Umbilical cord (tissue), 2 donors: ENCODE data around the gene CCNI2. TPM values are rescaled to one million over a fixed set of nuclear protein-coding genes. Genes with fewer than 3 reads are reported as not detected.

Experiments used
- DNase-seq: peaks from one replicate; pipeline ENCODE4 v3.0.0-alpha.2; 2015; ENCODE audit warnings: low spot score
- total RNA-seq: library from RNA; depleted of rRNA; stranded (reverse); fragments of >200 nt; gene quantifications from one replicate; pipeline ENCODE4 v1.2.3, GENCODE V29; 2014; ENCODE audit warnings: low replicate concordance; ENCODE audit not compliant: insufficient read depth

The CCNI2 gene
- total RNA-seq, 1 donor from 2014 or later: 0.72 TPM

DNA sequence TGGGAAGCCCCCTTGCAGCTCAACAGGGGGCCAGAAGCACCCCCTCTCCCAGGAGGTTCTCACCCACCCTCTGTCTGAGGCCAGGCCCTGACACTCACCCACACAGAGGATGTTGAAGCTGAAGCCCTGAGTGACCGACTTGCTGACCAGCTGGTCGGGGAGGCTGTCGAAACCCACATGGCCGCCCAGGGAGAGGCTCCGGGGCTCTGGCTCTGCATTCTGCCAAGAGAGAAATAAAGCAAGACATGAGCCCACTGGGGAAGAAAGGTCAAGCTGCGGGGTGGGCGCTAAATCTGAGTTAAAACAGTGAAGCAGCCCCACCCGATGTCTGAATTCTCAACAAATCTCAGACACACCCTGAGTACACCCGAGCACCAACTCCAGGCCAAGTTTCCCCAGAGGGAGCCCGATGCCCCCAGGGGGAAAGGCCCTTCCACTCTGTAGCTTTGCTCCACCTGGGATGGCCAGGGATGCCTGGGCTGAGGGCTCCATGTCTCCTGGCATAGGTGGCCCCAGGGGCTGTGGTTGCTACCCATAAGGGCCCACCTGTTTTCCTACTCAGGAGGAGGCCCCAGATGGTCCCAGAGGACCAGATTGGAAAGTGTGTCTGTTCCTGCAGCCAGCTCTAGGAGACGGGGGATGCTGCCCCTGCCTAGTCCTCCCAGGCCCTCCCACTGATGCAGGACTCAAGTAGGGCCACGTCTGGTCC lies 18.2 kb downstream of the CCNI2 start:
- peak; percentile 38 for DNase-seq

DNA sequence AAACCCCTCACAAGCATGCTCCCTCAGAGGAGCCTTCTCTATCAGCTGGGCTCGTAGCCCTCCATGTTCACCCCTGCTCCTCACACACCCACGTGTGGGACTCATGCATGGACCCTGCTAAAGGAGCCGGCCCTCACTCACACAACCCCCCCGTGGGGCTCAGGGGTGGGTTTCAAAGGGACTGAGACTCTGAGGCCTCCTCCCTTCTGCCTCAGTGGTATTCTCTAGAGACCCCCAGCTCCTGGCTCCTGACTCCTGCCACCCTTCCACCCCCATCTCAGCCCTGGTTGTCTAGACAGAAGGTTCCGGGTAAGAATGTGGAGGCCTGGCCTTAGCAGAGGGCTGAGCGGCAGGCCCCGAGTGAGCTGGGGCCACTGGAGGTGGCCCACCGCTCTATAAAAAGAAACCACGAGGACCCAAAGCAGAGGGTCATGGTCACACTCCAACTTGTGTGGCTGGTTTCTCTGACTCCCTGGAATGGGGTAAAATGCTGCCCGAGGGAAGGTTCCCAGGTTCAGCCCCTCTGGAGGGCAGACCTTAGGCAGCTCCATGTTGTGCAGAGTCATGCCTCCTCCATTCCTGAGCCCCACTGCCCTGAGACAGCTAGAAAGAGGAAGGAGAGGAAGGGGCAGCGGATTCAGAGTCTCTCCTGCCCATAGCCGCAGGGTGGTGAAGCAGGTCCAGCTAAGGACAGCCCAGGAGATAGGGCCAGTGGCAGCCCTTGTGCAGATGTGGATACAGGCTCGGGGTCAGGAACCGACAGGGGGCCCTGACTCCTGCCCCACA lies 19.0 kb downstream of the CCNI2 start:
- DNase-seq: no peak

DNA sequence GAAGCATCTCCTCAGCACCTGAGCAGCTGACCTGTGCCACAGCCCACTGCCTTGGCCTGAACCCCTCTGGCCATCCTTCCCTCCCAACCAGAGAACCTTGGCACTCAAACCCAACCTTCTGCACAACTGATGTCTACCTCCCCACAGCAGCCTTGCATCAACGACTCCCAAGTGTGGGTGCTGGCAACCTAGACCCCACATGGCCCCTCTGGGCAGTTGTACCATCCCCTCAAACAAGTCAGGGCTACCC lies 19.5 kb downstream of the CCNI2 start:
- no peak for DNase-seq

DNA sequence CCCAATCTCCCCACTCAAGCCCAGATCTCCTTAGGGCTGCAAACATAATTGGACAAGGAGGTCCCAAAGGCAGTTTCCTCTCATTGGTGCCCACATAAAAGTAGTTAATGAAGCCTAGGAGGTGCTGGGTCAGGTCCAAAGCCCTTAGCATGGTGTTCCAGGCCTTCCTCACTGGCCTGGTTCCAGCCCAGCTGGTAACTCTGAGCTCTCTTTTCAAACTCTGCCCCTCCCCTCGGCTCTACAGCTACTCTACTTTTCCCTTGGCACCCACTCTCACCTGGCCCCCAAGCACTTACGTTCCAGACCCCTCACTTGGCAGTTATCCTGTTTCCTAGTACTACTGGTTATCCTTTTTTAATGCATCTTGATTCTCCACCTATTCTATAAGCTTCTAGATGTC lies 19.9 kb downstream of the CCNI2 start:
- no peak for DNase-seq

DNA sequence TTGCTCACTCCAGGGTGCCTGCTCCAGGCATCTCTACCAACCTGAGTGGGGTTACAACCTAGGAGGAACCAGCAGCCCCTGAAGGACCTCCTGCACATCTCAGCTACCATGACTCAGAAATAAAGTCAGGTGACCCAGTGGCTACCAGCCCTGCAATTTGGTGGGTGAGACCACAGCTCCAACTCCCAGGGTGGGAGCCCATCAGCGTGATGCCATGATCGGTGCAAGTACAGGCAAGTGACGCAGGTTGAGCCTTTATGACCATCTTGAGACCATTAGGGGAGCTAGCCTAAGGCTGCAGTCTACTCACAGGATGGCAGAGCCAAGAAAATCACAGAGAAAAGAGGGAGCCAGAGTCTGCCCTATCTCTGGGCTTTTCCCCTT lies 21.3 kb downstream of the CCNI2 start:
- DNase-seq: no peak

DNA sequence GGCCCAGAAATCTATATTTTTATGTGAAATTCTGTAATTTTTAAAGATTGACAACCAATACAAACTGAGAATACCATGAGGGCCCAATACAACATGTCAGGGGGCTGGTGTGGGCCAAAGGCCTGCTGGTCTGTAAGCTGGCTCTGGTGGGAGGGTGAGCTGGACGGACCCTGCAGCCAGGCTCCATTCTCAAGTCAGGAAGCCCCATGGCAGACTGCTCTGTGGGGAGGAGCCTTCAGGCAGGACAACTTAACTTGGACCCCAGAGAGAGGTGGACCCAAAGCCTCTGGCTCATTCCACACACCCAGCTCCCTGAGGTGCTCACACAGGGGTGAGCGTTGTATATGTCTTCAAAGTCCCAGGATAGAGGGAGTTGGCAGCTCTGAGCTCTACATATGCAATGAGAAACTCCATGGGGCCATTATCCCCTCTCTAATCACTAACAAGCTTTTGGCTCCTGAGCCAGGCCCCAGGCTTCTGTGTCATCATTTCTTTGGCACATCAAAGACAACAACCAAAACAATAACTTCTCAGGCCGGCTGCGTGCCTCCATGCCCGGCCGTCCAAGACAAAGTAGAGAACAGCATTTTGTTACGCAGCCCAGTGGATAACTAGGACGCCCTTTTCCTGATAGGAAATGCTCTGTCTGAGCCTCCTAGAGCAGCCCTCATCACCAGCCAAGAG lies 23.4 kb downstream of the CCNI2 start:
- DNase-seq: no peak

DNA sequence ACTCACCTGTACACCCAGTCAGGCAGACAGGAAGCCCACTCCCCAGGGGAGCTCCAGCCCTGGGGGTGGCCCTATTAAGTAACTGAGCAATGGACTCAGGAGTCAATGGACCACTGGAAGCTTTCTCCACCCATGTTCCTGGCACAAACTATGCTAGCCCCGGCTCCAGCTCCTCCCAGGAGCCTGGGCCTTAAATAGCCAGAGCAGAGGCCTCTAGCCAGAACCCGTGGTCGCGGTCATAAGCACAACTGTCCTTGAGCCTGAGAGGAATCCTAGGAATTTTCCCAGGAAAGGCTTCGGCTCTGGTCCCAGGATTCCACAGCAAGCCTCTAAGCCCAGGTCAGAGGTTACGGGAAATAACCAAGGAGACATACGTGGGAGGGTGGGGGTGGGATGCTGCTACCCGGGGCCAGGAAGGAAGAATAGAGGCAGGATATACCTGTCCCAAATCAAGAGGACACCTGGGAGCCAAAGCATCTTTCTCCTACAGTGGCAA lies 24.3 kb downstream of the CCNI2 start:
- peak; percentile 39 for DNase-seq

DNA sequence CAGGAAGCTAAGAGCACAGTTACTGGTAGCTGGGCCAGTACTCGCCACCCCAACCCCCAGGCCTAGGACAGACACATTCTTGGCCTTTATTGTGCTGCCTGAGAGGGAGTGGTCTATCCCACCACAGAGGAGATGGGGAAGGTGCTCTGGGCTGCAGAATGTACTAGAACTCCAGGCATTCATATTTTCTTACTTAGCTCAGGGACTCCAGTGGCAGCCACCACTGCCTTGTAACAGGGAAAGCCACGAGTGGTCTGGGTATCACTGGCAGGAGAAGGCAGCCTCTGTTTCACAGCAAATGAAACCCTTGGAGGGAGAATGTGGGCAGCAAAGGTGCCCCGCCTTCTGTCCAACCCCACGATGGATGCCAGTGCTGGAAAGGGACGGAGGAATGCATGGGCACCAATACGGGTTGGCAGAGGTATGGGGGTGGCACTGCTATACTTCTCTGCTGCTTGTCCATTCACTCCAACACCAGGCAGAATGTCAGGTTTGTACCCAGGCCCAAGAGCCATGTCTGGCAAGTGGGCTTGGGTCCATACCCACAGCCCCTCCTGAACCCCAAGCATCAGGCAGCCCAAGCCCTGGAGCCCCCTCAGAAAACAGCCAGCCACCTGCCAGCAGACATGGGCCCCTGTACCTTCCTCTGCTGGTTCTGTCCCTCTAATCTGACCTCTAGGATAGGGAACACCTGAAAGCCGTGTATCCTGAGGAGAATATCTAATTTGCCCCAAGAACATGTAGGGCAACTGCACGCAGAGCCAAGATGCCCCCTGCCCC lies 25.3 kb downstream of the CCNI2 start:
- no peak for DNase-seq

DNA sequence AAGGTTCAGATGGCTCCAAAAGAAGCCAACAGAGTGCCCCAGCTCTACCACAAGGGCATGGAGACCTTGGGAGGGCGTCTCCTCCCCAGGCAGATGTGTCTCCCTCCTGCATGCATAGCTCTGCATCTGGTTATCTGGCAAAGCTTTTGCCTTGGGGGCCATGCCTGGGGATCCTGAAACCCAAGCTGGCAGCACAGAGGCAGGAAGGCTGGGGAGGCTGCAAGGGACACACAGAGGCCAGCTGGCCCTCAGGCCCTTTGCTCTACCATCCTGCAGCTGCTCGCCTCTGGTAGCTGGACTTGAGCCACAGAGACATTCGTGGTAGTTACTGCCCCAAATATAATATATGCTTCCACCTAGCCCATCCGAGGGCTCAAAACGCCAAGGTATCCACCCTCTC lies 25.9 kb downstream of the CCNI2 start:
- DNase-seq: no peak

DNA sequence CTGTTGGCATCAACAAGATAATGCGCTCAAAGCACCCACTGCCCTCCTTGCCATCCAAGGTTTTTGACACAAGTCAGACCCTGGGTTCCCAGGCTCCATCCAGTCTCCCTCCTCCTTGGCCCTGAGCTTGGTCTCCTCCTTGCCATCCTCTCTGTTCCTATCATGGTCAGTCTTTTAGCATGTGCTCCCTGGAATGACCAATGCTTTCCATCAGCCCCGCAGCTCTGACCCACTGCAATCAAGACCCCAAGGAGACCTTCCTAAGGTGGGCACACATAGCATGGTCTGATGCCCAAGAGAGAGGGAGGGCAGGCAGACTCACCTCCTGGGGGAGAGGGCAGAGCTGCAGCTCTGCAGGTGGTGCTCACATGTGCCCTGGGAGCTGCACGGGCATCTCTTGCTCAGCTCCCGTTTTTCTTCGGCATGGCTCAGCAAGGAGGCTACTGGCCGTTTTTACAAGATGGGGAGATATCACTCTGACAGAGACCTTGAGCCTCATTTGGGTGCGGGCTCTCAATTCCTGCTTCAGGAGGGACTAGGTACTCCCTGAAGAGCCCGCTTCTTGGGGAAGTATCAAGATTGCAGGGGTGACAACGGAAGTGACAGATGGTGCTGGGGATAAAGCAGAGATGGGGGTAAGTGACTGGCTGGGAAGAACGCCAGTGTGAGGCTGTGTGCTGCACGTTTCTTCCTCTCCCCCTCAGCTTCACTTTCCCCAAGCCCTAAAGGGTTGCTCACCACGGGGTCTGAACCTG lies 26.6 kb downstream of the CCNI2 start:
- DNase-seq: no peak

DNA sequence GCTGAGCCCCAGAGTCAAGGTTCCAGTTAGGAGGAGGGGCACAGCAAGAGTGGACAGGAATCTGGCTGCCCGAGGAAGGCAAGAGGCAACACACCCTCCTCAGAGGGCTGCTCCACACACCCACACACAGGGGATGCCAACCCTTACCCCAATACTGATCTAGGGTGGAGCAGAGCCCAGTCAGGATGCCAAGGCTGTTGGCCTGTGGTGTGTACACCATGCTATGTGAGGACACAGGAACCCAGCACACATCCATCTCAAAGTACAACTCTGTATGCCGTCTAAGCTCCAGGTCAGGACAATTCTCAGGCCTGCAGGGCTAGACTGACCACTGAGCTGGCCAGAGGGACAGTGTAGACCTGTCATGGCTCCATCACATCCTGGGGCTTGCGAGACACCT lies 27.2 kb downstream of the CCNI2 start:
- no peak for DNase-seq

DNA sequence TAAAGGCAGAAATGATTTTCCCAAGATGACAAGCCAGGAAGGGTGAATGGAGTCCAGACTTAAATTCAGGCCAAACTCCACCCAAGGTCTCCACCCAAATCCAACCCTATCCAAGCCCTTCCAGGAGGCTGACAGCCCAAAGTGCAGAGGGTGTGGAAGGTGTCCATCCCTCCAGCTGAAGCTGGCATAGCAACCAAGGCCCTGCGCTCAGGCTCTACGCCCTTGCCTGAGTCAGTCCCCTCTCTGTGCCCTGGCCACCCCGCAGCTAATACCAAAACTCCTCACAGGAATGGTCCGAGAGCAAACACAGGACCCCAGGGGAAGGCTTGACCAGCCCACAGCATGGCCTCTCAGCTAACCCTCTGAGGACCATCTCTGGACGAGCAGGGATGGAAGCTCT lies 27.7 kb downstream of the CCNI2 start:
- no peak for DNase-seq

DNA sequence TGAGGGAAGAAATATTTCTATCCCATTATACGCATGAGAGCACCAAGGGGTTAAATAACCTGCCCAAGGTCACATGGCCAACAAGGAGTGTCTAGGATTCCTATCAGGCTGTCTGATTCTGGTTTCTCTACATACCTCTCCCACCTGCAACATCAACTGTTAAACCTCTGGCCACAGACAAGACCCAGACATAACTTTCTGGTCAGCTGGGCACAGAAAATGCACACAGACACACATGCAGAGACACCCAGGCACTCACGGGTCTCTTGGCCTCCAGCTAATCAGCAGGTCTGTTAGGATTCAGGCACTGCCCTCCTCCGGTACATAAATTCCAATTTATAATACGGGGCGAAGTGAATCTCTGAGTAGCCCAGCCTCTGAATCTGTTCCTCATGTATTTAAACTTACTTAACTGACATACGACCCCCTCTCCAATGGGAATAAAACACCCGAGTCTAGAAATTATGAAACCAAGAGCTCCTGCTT lies 28.3 kb downstream of the CCNI2 start:
- no peak for DNase-seq

DNA sequence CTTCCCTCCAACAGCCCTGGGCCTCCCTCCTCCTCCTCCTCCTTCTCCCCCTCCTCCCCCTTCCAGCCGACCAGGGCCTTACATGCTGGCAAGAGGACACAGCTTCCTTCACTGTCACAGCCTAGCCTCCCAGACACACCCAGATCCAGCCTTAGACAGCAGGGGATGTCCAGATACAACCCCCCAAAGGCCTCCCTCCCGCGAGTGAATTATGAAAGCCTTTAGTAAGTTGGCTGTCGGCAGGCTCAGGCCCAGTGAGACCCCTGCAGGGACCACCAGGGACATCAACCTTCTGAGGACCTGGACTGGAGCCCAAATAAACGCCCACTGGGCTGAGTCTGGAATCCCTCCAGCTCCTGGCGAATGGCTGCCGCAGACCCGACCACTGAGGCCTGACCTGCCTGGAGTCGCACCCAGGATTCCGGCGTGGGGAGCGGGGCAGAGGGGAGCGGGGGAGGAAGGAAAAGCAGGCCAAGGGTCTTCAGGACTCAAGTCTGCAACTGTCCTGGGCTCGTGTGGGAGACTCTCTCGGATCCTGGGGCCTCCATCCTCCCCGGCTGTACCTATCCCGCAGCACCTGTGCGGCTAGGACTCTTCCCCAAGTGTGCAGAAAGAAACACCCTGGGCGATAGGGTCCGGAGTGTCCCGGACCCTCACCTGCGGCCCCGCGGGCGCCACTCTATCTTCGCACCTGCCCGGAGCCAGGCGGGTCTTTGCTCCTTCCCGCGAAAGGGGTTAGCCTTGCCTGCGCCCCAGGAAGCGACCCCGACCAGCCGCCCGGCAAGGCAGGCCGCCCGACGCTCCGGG lies 29.1 kb downstream of the CCNI2 start:
- peak; percentile 73 for DNase-seq

DNA sequence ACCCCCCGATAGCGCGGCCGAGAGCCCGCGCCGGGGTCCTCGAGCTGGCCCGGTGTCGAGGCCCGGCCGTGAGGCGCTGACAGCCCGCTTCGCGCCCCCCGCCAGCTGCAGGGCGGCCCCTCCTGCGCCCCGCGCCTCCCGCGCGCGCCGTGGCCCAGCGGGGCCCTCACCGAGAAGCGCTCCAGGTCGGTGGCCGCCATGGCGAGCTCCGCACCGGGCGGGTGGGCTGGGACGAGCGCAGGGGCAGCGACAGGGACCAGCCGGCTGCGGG lies 29.6 kb downstream of the CCNI2 start:
- DNase-seq: no peak

DNA sequence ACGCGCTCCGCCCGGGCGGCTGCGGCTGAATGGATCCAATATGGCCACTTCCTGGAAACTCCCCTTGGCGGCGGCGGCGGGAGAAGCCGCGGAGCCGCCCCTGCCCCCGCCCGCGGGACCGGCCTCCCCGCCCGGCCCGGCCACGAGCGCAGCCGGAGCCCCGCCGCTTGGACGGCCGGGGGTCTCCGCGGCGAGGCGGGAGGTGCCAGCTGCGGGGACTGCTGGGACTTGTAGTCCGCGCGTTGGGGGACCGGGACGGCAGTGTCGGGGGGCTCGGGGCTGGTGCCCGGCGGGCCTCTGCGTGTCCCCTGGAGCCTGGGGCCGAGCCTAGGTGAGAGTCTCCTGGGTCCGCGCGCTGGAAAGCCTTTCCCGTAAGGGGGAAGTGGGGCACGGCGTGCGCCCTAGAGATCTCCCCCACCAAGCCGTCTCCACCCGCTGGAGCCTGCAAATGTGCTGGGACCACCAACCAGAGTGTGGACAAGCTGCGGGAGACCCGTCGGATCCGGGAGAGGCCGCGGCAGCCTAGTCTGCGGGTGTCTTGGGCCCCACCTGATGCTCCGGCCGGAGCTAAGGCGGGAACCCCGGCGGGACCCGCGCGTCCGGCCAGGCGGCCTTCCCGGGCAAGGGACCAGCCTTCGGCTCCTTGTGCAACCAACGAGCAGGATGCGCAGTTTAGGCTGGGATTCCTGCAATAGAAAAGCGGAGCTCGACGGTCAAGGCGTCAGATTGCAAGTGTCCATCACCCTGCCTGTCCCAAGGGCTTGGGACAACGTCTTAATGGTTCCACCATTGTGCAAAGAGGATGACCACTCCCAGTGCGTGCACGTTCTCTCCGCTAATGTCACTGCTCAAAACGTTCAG lies 30.2 kb downstream of the CCNI2 start, which contains the start of gene SEPTIN8:
Gene SEPTIN8 (minus strand): TSS at position 31 of the 861 bp plus-strand sequence. CDS start 102 bp downstream, outside the sequence.
- DNase-seq: peak; percentile 54

DNA sequence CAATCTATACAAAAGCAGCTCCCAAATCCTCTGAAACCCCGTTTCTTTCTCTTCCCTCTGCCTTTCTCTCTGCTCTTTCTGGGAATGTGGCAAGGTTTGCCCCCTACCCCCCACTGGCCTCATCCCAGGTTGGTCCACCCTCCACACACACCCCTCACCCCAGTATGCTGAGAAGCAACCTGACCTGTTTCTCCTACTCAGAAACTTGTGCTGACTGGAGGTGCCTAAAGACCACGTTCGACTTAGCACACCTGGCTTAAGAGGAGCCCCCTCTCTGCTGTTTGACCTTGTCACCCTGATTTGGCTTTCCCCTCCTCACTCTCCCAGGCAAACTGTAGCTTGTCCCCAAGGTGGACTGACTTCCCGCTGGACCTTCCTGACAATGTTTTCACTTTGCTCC lies 30.9 kb downstream of the CCNI2 start:
- DNase-seq: no peak

DNA sequence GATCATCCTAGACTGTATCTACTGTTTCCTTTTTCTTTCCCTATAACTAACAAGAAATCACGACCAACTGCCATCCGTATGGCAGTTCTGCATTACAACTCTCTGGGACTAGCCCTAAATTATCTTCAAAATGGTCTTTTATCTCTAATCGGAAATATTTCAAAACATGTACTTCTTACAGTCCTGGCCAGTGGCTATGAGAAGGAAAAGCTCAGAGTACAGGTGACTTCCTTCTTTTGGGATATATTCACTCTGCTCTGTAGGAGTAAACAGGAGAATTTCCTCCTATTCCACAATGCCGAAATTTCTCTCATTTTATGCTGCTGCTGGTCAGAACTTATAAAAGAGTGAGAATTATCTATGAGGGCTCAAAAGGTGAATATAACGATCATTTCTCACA lies 31.6 kb downstream of the CCNI2 start:
- no peak for DNase-seq

DNA sequence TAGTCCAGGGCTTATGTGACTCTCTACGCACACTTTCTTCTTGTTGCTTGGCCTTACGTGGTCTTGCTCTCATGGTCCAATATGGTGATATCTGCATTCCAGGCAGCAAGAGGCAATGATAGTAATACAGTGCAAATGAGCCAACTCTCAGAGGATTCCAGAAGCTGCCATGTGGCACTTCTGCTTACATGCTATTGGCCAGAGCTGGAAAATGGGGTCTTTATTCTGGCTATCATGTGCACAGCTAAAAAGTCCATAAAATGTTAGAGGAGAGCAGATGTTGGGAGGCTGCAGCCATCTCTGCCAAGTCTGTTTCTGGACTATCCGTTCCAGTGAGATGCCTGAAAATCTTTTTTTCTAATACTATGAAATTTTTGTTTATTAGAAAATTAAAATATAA lies 32.7 kb downstream of the CCNI2 start:
- DNase-seq: no peak
